ENCODE results near the gene CRTC2.

DNA sequence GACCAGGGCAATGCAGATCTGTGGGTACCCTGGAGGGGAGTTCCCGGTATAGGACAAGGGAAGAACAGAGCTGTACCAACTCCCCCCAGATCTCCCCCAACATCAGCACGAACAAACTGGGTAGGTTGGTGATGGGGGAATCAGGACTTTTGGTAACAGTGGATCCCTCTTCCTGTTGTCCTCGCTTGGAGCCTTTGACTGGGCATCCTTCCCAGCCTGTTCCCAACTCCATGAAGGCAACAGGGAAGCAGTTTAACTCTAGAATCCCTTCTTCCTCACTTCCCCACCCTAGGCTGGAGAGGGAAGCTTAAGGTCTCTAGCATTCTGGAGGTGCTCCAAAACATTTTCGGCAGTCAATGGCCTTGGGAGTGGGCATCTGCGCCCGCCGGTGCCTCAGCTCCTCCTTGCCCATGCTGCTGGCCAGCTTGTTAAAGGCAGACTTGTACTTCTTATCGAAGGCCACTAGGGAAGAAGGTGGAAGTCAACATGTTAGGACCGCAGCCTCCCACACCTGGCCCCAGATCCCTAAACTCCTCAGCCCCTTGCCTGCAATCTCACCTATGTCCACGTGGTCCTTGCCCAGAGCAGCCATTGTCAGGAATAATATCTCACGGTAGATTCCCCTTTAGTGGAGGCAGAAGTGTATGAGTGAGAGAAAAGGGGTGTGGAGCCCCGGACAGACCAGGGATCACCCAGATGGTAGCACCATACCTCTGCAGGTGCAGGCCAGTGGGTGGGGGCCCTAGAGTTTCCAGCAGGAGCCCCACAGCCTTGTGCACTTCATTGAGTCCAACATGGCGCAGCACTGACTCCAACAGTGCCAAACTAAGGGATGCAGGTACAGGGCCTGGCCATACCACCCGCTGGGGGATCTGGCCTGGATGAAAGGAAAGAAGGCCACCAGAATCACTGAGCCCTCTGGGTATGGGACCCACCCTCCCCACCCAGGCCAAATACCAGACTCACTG lies 28.1 kb downstream of the CRTC2 start:
- no peak for TF ChIP-seq POLR2AphosphoS5 (IDR thresholded peaks at IDR 0.05; ENCODE audit: low read depth, low read length)
- TF ChIP-seq, protein P1, sequence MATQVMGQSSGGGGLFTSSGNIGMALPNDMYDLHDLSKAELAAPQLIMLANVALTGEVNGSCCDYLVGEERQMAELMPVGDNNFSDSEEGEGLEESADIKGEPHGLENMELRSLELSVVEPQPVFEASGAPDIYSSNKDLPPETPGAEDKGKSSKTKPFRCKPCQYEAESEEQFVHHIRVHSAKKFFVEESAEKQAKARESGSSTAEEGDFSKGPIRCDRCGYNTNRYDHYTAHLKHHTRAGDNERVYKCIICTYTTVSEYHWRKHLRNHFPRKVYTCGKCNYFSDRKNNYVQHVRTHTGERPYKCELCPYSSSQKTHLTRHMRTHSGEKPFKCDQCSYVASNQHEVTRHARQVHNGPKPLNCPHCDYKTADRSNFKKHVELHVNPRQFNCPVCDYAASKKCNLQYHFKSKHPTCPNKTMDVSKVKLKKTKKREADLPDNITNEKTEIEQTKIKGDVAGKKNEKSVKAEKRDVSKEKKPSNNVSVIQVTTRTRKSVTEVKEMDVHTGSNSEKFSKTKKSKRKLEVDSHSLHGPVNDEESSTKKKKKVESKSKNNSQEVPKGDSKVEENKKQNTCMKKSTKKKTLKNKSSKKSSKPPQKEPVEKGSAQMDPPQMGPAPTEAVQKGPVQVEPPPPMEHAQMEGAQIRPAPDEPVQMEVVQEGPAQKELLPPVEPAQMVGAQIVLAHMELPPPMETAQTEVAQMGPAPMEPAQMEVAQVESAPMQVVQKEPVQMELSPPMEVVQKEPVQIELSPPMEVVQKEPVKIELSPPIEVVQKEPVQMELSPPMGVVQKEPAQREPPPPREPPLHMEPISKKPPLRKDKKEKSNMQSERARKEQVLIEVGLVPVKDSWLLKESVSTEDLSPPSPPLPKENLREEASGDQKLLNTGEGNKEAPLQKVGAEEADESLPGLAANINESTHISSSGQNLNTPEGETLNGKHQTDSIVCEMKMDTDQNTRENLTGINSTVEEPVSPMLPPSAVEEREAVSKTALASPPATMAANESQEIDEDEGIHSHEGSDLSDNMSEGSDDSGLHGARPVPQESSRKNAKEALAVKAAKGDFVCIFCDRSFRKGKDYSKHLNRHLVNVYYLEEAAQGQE (IDR thresholded peaks at IDR 0.05; ENCODE audit: insufficient read depth in 1 of 2, low read depth in 2 of 2, low read length in 1 of 2): no peak
